Neural cell (in vitro differentiated cells): ENCODE results near the gene ACKR1. TPM values are rescaled to one million over a fixed set of nuclear protein-coding genes. Genes with fewer than 3 reads are reported as not detected.

Experiments used
- H2AFZ ChIP-seq: fragments of 200-600, 300-800 bp; sonication (generic), shearing (Covaris generic); 2 replicates; pipeline ENCODE4 v1.6.0; 2014; ENCODE audit warnings: low read depth, mild to moderate bottlenecking, antibody characterized with exemption, low read length, moderate library complexity
- H3F3A ChIP-seq: fragments of 200-600 bp; shearing (Covaris generic); 2 replicates; pipeline ENCODE4 v1.6.1; 2016; ENCODE audit warnings: mild to moderate bottlenecking, moderate library complexity, mixed read lengths, antibody characterized with exemption, low read length; ENCODE audit not compliant: insufficient read depth, poor library complexity, severe bottlenecking
- H3K27ac ChIP-seq: fragments of 200-600, 300-800 bp; sonication (generic), shearing (Covaris generic); 2 replicates; pipeline ENCODE4 v1.5.1; 2014; ENCODE audit warnings: mild to moderate bottlenecking, low read length, moderate library complexity
- H3K27me3 ChIP-seq: fragments of 300-800, 200-600 bp; sonication (generic), shearing (Covaris generic); 2 replicates; pipeline ENCODE4 v1.6.0; 2014; ENCODE audit warnings: mild to moderate bottlenecking, low read depth, low read length, moderate library complexity; ENCODE audit not compliant: insufficient read depth
- H3K36me3 ChIP-seq: fragments of 300-800, 200-600 bp; sonication (generic), shearing (Covaris generic); 2 replicates; pipeline ENCODE4 v1.5.1; 2014; ENCODE audit warnings: mild to moderate bottlenecking, antibody characterized with exemption, low read length, moderate library complexity; ENCODE audit not compliant: insufficient read depth
- H3K4me2 ChIP-seq: fragments of 300-800, 200-600 bp; sonication (generic), shearing (Covaris generic); 2 replicates; pipeline ENCODE4 v1.6.0; 2014; ENCODE audit warnings: mild to moderate bottlenecking, low read length
- H3K4me3 ChIP-seq: fragments of 300-800, 200-600 bp; sonication (generic), shearing (Covaris generic); 2 replicates; pipeline ENCODE4 v1.5.1; 2014; ENCODE audit warnings: mild to moderate bottlenecking, low read length, moderate library complexity
- H3K79me2 ChIP-seq: fragments of 200-600 bp; shearing (Covaris generic); replicated peaks from 2 replicates; pipeline ENCODE4 v1.6.0; 2014; ENCODE audit warnings: mild to moderate bottlenecking, low read length, moderate library complexity; ENCODE audit not compliant: insufficient read depth
- H3K9ac ChIP-seq: fragments of 300-800, 200-600 bp; sonication (generic), shearing (Covaris generic); 2 replicates; pipeline ENCODE4 v1.6.1; 2016; ENCODE audit warnings: mild to moderate bottlenecking, low read length, mixed read lengths
- H3K9me2 ChIP-seq: fragments of 200-600 bp; shearing (Covaris generic); 2 replicates; pipeline ENCODE4 v1.6.1; 2016; ENCODE audit warnings: mild to moderate bottlenecking, low read length, mixed read lengths; ENCODE audit not compliant: insufficient read depth
- H3K9me3 ChIP-seq: fragments of 200-600, 300-800 bp; sonication (generic), shearing (Covaris generic); 2 replicates; pipeline ENCODE4 v1.6.1; 2016; ENCODE audit warnings: mild to moderate bottlenecking, mixed run types, low read length, moderate library complexity, mixed read lengths
- H4K20me1 ChIP-seq: fragments of 200-600 bp; shearing (Covaris generic); 2 replicates; pipeline ENCODE4 v1.6.1; 2016; ENCODE audit warnings: mild to moderate bottlenecking, mixed run types; ENCODE audit not compliant: insufficient read depth
- EP300 ChIP-seq: fragments of 450-650 bp; conservative IDR thresholded peaks from 2 replicates; pipeline ENCODE4 v1.6.1; 2014; ENCODE audit warnings: antibody characterized with exemption, mild to moderate bottlenecking, moderate library complexity; ENCODE audit not compliant: poor library complexity, severe bottlenecking
- EZH2 ChIP-seq: fragments of 200-600, 300-800 bp; shearing (Covaris generic), sonication (generic); IDR thresholded peaks from 2 replicates; pipeline ENCODE4 v1.6.1; 2014; ENCODE audit warnings: antibody characterized with exemption, low read length, borderline replicate concordance, mild to moderate bottlenecking; ENCODE audit not compliant: insufficient read depth, poor library complexity, severe bottlenecking
- MXI1 ChIP-seq: fragments of 450-650 bp; conservative IDR thresholded peaks from 2 replicates; pipeline ENCODE4 v1.6.1; 2014; ENCODE audit warnings: antibody characterized with exemption, mild to moderate bottlenecking; ENCODE audit not compliant: poor library complexity, severe bottlenecking
- POLR2AphosphoS5 ChIP-seq: IDR thresholded peaks from 2 replicates; pipeline ENCODE4 v1.6.1; 2012
- RAD21 ChIP-seq: fragments of 450-650 bp; conservative IDR thresholded peaks from 2 replicates; pipeline ENCODE4 v1.6.1; 2014; ENCODE audit warnings: antibody characterized with exemption, mild to moderate bottlenecking, moderate library complexity
- SMC3 ChIP-seq: fragments of 450-650 bp; conservative IDR thresholded peaks from 2 replicates; pipeline ENCODE4 v1.6.1; 2014; ENCODE audit warnings: antibody characterized with exemption, mild to moderate bottlenecking, moderate library complexity; ENCODE audit not compliant: poor library complexity
- TAF1 ChIP-seq: IDR thresholded peaks from 2 replicates; pipeline ENCODE4 v1.6.1; 2012; ENCODE audit warnings: low read depth
- polyA plus RNA-seq: library from polyadenylated mRNA; depleted of rRNA; stranded (reverse); fragments of >200 nt; gene quantifications from 2 replicates; pipeline ENCODE4 v1.2.3, GENCODE V29; 2014
- TF ChIP-seq, protein P1 (sequence below): fragments of 450-650 bp; IDR thresholded peaks from 2 replicates; pipeline ENCODE4 v1.5.1; 2014; ENCODE audit warnings: antibody characterized with exemption, mild to moderate bottlenecking, moderate library complexity; ENCODE audit not compliant: poor library complexity, severe bottlenecking
- TF ChIP-seq, protein P2 (sequence below): IDR thresholded peaks from 2 replicates; pipeline ENCODE4 v1.6.1; 2012; ENCODE audit warnings: borderline replicate concordance

Gene ACKR1
- polyA plus RNA-seq, 1 donor from 2014 or later = 3.3 TPM

DNA sequence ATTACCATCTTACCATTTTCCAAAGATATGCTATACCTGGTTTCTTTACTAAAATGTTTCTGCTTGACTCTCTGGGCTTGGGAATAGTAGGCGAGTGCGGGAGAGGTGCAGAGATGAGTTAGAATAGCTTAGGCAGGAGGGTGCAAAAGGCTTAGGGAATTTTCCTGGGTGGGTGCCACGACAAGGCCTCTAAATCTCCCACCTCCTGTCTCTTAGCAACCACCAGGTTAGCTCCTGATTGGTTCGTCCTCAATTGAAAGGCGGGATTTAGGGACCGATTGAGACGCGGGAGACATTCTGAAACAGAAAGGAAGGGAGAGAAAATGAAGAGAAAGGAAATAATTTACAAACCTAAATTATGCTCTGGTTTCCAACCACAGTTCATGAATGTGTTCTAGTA is 3.1 kb downstream of the ACKR1 start:
- Histone ChIP-seq H3K4me2 (peak overlapping the region; percentile 80), H4K20me1 (no peaks in the 10 kb centered on the region), H3K79me2 (no peaks in the 10 kb centered on the region), H3K27ac (no peak overlapping the region), H2AFZ (no peak overlapping the region), H3K4me3 (peak overlapping the region; percentile 53), H3K9me2 (no peaks in the 10 kb centered on the region), H3K9ac (peak overlapping the region; percentile 9), H3F3A (no peaks in the 10 kb centered on the region), H3K9me3 (no peaks in the 10 kb centered on the region), H3K36me3 (no peaks in the 10 kb centered on the region), H3K27me3 (no peaks in the 10 kb centered on the region)
- no peak for TF ChIP-seq MXI1
- TF ChIP-seq, protein P1, sequence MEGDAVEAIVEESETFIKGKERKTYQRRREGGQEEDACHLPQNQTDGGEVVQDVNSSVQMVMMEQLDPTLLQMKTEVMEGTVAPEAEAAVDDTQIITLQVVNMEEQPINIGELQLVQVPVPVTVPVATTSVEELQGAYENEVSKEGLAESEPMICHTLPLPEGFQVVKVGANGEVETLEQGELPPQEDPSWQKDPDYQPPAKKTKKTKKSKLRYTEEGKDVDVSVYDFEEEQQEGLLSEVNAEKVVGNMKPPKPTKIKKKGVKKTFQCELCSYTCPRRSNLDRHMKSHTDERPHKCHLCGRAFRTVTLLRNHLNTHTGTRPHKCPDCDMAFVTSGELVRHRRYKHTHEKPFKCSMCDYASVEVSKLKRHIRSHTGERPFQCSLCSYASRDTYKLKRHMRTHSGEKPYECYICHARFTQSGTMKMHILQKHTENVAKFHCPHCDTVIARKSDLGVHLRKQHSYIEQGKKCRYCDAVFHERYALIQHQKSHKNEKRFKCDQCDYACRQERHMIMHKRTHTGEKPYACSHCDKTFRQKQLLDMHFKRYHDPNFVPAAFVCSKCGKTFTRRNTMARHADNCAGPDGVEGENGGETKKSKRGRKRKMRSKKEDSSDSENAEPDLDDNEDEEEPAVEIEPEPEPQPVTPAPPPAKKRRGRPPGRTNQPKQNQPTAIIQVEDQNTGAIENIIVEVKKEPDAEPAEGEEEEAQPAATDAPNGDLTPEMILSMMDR = no peak
- TF ChIP-seq EP300 = no peak
- no peak for TF ChIP-seq SMC3
- TF ChIP-seq EZH2 = no peak
- TF ChIP-seq RAD21 = no peak
- no peak for TF ChIP-seq TAF1
- TF ChIP-seq POLR2AphosphoS5 = no peak
- TF ChIP-seq, protein P2, sequence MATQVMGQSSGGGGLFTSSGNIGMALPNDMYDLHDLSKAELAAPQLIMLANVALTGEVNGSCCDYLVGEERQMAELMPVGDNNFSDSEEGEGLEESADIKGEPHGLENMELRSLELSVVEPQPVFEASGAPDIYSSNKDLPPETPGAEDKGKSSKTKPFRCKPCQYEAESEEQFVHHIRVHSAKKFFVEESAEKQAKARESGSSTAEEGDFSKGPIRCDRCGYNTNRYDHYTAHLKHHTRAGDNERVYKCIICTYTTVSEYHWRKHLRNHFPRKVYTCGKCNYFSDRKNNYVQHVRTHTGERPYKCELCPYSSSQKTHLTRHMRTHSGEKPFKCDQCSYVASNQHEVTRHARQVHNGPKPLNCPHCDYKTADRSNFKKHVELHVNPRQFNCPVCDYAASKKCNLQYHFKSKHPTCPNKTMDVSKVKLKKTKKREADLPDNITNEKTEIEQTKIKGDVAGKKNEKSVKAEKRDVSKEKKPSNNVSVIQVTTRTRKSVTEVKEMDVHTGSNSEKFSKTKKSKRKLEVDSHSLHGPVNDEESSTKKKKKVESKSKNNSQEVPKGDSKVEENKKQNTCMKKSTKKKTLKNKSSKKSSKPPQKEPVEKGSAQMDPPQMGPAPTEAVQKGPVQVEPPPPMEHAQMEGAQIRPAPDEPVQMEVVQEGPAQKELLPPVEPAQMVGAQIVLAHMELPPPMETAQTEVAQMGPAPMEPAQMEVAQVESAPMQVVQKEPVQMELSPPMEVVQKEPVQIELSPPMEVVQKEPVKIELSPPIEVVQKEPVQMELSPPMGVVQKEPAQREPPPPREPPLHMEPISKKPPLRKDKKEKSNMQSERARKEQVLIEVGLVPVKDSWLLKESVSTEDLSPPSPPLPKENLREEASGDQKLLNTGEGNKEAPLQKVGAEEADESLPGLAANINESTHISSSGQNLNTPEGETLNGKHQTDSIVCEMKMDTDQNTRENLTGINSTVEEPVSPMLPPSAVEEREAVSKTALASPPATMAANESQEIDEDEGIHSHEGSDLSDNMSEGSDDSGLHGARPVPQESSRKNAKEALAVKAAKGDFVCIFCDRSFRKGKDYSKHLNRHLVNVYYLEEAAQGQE = no peak

DNA sequence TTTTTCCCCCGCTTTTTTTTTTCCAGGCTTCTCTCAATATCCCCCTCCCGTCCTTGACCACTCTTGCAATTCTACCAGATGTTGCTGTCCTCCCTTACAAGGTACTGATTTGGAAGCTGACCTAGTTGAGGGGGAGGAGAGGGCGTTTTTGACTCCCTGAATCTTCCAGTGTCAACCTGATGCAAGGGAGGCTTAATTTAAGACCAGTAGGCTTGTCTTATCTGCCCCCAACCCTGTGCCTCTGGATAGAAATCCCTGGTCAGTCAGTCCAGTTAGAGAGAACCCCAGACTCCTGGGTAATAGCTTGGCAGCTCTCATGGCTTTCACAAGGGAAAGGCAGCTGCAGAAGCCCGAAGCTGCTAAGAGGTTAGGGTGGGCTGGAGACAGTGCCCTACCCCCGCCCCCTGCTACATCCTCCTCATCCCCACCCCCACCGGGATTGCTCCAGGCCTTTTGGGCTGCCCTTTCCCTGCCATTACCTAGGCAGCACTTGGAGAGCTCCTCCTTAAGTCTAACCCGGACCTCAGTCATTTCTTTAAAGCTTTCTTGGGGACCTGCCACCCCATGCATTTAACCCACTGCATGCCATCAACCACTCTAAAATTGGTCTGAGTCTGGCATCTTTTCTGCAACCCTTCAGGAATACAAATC is 3.6 kb downstream of the ACKR1 start:
- Histone ChIP-seq H3K9ac (peak overlapping the region; percentile 9), H3K4me3 (peak overlapping the region; percentile 53), H3K27me3 (no peaks in the 10 kb centered on the region), H2AFZ (no peak overlapping the region), H3K27ac (no peak overlapping the region), H3K9me3 (no peaks in the 10 kb centered on the region), H3K9me2 (no peaks in the 10 kb centered on the region), H4K20me1 (no peaks in the 10 kb centered on the region), H3K36me3 (no peaks in the 10 kb centered on the region), H3F3A (no peaks in the 10 kb centered on the region), H3K79me2 (no peaks in the 10 kb centered on the region), H3K4me2 (peak overlapping the region; percentile 80)
- TF ChIP-seq EZH2 (no peak), TAF1 (no peak), SMC3 (no peak)
- TF ChIP-seq, protein P1 = no peak
